GM12892 (cell line): Measurements from ENCODE around the gene SLC12A5.

Experiments
- POLR2A ChIP-seq: IDR thresholded peaks from 2 replicates; pipeline ENCODE4 v1.6.1; 2011; ENCODE audit warnings: low read depth, low read length, control low read depth
- POLR2AphosphoS5 ChIP-seq: IDR thresholded peaks from 2 replicates; pipeline ENCODE4 v1.6.1; 2011; ENCODE audit warnings: low read depth, low read length, control low read depth
- TAF1 ChIP-seq: IDR thresholded peaks from 2 replicates; pipeline ENCODE4 v1.6.1; 2011; ENCODE audit warnings: low read depth, mild to moderate bottlenecking, control low read depth, low read length, borderline replicate concordance

DNA sequence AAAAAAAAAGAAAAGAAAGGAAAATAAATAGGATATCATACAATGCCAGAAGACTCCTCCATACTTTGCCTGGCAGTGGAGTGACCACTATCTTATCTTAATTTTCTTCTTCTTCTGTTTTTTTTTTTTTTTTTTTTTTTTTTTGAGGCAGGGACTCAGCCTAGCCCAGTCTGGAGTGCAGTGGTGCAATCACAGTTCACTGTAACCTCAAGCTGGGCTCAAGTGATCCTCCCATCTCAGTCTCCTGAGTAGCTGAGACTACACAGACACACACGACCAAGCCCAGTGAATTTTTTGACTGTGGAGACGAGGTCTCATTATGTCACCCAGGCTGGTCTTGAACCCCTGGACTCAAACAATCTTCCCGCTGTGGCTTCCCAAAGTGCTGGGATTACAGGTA is 37.4 kb upstream of the SLC12A5 start:
- TF ChIP-seq POLR2A (no peak), POLR2AphosphoS5 (no peak), TAF1 (no peak)
